COLO829 (cell line): ENCODE data around the gene MPPED1.

Source experiments
- DNase-seq: peaks from one replicate; pipeline ENCODE4 v3.0.0; 2012; ENCODE audit warnings: low spot score

The MPPED1 gene

DNA sequence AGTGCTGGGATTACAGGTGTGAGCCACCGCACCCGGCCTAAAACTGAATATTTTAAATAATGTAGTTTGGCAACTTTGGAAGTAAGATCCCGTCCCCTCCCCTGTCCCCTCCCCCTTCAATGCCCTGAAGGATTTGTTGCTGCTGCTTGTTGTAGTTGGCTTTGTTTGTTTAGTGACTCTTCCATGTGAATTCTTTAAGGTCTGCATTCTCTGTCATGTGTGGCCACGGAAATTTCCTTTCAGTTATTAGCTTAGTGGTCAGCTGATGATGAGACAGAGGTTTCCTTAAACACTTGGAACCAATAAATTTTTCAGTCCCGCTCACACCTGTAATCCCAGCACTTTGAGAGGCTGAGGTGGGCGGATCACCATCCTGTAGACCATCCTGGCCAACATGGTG, 109.9 kb downstream of the MPPED1 start:
- DNase-seq: no peak

DNA sequence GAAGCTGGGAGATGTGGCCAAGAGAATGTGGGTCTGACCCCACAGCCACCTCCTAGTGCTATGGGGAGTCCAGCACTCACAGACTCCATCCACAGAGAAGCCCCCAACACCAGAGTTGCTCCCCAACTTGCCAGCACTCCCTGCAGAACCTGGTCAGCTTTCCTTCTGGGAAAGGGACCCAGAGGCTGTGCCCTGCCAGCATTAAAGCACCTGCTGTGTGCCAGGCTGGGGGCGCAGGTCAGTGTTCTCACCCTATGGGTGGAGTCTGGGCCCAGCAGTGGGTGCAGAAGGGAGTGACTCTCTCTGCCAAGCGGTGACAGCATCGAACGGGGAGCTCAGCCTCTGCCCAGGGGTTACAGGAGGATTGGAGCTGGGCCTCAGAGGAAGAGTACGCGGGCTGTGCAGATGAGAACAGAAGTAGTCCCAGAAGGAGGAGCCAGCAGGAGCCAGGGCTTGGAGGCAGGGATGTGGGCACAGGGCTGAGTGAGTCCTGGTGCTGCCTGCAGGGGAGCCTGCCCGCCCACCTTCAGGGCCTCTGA, 114.4 kb downstream of the MPPED1 start:
- no peak for DNase-seq

DNA sequence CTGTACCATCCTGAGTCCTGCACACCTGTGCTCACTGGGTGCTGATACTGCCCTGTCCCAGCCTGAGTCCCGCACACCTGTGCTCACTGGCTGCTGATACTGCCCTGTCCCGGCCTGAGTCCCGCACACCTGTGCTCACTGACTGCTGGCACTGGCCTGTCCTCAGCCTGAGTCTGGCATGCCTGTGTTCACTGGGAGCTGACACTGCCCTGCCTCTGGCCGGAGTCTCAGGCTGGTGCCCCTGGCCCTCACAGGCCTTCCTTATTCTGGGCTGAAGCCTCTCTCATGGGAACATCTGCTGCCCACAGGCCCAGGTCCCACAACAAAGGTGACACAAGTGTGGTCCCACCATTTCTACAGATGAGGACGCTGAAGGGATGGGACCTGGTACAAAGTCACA, 115.1 kb downstream of the MPPED1 start:
- no peak for DNase-seq

DNA sequence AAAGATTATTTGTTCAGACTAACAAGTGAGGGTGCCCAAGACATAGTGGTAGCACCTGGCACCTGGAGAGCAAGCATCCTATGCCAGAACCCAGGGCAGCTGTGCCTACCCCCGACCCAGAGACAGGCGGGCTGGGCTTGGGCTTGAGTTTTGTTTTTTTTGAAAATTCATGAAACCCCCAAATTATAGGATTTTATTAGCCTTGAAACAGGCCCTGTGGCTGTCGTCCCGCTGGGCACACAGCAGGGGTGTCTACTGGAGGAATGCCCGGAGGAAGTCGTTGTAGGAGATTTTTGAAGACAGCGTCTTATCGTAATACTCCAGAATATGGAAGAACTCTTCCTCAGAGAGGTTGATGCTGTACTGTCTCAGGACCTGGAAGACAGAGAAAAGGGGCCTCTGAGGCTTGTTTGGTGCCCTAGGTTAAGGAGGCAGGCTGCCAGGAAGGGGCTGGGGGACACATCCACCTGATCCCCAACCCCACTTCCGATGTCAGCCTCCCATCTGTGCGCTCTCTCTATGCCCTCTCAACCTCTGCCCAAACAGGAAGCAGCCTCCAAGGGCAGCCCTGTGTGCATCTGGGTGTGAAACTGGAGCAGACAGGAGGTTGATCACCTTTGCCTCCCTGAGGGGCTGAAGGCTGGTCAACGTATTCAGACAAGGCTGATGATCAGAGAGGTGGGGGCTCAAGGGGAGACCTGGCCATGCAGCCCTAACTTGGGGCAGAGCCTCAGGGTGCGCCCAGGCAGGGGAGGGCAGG, 117.0 kb downstream of the MPPED1 start:
- DNase-seq: no peak

DNA sequence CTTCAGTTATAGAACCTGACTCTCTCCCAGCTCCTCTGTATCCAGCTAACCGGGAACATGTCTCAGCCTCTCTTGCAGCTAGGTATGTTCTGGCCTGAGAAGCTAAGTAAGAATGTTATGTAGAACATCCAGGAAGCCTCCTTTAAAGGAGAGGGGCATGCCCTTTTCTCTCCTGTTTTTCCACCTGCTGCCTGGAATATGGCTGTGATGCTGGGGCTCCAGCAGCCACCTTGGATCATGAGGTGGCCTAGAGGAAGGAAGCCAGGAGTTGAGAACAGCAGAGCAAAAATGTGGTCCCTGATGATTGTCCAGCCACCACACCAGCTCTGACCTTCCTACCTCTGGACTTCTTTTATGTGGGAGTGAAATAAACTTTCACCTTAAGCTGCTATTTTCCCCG, 117.6 kb downstream of the MPPED1 start:
- no peak for DNase-seq

DNA sequence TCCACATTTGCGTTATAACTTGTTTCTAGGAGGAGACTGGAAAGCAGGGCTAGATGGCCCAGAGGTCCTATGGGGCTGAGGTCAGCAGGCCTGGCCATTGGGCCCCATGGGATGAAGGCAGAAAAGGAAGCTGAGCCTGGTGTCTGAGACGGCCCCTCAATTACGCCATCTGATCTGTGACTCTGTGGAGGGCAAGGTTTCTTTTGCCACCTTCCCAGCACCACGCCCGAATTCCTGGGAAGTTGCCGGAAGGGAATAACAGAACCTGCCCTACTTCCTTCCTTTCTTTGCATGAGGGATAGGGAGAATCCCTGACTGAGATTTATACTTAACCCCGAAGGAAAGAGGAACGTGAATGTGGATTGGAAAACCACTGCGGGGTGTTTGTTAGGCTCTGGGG, 118.1 kb downstream of the MPPED1 start:
- no peak for DNase-seq

DNA sequence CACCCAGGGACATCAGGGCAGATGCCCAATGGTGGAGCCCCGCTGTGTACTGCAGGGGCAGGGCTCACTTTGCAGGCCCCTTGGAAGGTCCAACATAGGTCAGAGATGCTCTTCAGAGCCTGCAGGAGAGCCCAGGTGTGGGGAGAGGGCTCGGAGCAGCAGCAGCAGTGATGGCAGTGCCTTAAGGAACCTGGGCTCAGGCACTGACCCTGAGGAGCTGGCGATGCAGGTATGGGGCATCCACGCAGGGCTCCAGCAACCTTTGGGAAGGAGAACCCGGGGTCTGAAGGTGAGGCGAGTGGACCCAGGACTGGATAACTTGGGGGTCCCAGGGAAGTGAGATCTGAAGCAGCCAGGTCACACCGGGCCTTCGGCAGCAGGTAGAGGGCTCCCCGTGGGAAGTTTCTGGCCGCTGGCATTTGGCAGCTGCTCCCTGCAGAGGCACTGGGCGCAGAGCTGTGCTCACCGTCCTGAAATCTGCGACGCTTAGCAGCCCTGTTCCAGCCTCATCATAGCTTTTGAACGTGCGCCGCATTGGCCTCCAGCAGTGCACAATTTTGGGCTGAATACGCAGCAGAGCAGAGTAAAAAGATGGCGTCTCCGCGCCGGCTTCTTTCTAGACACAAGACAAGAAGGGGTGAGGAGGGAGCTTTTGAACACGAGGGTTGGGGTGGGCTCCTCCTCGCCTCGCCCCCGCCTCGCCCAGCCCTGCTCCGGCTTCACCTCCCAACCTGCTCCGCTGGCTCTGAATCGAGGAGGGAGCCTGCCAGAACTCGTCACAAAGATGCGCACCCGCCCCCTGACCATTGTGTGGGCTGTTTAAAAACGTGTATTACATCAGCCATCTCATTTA, 118.8 kb downstream of the MPPED1 start:
- DNase-seq: no peak

DNA sequence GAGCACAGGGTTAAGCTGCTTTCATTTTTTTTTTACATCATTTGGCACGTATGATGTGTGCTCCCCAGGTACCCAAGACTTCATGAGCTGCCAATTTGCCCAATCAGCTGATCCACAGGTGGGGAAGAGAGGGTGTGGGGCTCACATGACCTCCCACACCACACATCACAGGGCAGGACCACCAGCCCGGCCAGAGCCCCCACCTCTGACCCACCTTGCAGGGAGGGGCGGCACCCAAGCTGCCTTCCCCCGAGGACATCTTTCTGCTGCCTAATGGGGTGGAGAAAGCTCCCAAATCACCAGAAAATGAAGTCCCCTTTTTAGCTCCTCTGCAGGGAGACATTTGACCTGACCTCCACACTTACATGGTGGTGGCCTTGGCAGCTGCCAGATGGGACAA, 119.8 kb downstream of the MPPED1 start:
- DNase-seq: no peak

DNA sequence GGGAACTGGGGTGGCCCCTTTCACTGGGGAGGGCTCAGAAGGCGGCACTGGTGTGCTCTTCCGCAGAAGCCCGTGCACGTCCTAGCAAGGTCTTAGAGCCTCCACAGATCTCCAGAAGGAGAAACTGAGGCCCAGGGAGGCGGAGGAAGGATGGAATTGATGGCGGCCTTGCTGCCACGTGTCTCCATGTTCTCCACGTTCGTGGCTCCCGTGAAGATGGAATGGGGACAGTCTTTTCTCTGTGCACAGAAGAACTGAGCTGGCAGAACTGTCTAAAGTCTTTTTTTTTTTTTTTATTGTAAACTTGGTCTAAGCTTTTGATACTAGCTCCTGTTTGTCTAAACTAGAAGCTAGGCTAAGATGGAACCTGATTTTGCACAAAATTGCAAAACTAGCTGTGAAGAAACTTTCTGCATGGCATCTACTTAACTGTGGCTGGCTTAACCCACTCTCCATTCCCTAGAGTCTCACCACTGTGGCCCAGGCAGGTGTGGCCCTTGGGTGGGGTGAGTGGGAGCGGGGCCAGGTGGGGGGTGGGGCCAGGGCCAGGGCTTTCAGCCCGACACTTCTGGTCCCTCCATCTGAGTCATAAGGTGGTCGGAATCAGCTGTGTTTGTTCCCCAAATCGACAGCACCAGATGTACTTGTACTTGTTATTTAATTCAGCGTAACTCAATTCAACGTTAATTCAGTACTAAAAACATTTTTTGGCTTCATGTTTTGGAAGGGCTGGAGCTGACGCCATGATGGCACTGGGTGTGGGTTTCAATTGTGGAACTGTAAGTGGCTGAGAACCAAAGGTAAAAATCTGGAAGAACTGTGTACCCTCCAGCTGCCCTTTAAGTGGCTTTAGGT, 120.7 kb downstream of the MPPED1 start:
- DNase-seq: no peak

DNA sequence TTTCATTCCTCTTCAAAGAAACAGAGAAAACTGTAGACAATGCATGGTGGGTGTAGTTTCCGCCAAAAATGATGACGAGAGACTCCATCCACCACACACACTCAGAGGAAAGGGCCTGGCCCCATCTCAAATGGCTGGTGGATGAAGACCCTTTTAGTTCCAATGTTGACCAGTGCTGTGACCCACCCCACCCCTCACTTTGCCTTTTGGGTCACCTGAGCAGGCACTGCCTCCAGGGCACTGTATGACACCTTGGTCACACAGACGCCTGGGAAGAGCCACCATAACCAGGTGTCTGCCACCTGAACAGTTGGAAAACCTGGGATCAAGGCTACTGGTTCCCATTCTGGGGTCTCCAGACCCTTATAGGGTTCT, 121.3 kb downstream of the MPPED1 start:
- no peak for DNase-seq

DNA sequence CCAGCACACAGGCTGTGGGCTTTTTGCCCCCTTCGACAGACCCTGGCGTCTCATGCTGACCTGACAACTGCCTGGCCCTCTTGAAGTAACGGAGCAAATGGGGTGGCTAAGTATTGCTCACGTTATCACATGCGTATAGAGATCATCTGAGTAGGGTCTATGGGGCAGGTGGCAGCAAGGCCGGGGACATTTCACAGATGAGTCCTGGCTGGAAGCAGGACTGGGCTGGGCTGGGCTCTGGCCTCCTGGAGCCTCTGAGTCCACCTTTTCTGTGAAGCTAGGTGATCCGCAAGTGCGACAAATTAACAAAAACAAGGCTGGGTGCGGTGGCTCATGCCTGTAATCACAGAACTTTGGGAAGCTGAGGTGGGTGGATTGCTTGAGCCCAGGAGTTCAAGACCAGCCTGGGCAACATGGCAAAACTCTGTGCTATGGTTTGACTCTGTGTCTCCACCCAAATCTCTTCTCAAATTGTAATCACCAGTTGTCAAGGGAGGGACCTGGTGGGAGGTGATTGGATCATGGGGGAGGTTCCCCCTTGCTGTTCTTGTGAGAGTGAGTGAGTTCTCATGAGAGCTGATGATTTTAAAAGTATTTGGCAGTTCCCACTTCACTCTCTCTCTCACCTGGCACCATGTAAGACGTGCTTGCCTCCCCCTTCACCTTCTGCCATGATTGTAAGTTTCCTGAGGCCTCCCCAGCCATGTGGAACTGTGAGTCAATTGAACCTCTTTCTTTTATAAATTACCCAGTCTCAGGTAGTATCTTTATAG, 122.0 kb downstream of the MPPED1 start:
- DNase-seq: no peak

DNA sequence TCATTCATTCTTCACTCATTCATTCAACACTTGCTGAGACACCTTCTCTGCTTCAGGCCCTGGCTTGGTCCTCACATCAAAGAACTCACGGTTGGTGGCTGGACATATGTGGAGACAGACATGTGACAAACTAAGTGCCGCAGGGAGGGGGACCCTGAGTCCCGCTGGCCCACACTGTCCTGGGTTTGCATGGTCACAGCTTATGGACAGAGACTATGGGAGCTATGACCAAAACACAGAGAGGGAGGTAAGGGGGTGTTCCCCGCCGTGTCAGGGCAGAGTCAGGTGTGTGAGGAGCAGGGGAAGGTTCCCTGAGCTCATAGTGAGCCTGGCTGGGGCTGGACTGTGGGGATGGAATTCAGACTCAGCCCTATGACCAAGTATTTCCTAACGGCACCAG, 123.1 kb downstream of the MPPED1 start:
- no peak for DNase-seq

DNA sequence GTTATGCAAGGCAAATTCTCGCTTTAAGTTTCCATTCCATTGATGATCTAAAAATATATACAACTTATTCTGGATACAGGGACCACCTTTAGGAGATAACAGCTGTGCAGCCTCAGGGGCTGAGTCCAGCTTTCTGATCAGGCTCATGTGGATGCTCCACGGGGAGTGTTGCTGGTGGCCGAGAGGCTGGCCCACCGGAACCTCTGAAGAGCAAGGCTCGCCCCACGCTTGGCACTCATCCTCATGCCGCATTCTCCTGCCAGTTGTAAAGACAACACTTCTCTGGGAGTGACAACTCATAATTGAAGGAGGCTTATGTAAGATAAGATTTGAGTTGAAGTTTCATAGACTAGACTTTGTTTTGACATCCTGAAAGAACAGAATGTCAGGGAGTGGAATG, 123.5 kb downstream of the MPPED1 start:
- no peak for DNase-seq

DNA sequence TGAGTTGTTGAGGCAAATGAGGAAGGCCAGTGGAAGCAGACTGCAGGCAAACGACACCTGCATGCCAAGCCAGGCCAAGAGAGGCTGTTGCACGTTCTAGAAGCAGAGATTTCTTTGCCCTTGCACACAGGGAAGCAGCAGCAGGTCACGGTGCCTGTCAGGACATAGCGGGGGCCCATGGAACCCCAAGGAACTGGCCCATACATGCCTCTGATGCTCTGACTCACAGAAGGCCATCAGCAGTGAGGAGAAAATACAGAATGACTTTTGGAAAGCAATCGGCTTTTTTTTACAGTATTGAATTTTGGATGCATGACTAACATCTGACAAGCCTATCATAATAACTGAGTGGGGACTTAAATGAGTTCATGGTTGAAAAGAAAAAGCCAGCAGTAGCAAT, 123.9 kb downstream of the MPPED1 start:
- no peak for DNase-seq

DNA sequence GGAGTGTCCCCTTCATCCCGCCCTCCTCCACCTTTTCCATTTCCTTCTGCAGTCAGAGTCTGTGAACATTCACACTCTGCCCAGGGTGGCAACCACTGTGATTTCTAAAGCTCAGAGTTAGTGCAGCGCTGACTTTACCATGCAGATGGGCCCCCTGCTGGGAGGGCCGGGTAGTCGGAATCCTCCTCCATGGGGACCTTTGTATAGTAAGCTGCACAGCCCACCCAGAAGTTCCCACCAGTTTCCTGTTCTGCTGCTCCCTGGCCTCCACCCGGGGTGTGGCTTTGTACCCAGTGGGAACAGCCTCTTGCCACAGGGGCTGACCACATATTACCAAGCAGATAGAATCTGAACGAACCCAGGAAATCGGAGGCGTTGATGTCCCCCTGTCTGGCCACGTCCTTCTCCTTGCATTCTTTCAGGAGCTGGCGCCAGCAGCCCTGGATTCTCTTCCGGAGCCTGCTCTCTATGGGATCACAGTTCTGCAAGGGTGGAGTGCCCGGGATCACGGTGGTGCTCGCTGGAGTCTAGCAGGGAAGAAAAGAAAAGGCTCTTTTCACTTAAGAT, 125.3 kb downstream of the MPPED1 start:
- DNase-seq: no peak

DNA sequence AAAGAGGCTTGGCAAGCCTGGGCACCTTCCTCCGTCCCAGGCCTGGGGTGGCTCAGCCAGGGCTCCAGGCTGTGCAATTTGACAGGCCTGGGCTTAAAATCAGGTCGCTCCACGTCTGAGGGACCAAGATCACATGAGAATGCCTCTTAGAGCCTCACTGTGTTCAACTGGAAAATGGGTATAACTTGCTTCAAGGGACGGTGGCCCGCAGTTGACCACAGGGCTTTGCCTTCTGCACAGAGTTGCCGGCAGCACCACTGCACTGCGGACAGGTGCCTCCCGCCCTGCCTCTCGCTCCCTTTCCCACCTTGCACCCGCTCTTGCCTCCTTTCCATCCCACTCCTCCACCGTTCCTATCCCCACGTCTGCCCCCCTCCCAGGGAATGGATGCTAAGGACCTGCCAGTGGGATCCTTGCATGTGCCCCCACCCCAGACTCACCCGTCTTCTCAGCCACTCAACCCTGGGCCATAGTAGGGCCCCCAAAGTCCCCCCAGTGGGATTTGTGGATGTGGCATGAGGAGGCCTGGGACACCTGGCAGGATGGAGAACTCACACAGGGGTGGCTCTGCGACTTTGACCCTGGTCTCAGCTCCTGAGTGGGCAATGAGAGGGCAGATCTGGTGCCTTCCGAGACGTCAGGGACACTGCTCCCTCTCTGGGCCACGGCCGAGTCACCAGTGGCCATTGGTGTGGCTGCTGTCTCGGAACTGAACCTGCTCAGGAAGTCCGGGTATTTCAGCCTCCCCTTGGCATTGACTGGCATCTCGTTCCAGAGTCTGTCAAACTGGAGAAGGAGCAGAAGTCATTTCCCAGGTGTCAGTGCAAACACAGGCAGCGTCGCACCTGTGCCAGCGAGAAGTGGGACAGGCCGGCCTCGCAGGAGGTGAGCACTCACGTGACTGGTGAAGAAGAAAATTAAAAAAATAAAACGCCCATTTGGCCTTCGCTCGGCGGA, 128.0 kb downstream of the MPPED1 start:
- DNase-seq: no peak

DNA sequence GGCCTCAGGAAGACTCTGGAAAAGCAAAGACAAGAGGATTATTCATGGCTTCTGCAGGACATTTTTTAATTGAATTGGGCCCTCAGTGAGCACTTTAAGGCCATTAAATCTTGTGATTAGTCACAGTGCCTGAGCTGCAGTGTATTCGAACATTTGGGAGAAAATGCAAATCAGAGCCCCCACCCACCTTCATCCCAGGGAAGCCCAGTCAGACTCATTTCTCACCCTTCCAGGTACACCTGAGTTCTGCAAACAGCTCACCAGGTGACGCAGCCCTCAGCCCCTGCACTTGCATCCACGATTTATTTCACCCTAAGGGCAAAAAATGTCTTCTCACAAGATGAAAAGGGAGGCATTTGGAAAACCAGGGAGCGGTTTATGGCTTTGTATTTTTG, 128.7 kb downstream of the MPPED1 start:
- no peak for DNase-seq

DNA sequence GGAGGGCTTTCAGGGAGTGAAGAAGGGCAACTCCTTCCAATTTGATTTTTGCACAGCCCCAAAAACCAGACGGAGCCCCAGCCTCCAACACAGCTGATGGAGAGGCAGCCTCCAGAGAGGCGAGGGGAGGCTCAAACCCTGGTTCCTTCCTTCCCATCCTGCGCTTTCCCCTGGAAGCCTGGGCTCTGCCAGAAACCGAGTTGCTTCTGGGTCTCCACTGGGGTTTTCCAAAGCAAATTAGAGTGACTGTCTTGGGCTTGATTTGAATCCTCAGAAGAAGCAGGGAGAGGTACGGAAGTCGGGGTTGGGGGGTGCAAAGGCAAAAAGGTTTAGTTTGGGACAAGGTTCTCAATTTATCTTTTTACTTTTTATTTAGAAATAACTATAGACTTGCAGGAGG, 129.2 kb downstream of the MPPED1 start:
- no peak for DNase-seq

DNA sequence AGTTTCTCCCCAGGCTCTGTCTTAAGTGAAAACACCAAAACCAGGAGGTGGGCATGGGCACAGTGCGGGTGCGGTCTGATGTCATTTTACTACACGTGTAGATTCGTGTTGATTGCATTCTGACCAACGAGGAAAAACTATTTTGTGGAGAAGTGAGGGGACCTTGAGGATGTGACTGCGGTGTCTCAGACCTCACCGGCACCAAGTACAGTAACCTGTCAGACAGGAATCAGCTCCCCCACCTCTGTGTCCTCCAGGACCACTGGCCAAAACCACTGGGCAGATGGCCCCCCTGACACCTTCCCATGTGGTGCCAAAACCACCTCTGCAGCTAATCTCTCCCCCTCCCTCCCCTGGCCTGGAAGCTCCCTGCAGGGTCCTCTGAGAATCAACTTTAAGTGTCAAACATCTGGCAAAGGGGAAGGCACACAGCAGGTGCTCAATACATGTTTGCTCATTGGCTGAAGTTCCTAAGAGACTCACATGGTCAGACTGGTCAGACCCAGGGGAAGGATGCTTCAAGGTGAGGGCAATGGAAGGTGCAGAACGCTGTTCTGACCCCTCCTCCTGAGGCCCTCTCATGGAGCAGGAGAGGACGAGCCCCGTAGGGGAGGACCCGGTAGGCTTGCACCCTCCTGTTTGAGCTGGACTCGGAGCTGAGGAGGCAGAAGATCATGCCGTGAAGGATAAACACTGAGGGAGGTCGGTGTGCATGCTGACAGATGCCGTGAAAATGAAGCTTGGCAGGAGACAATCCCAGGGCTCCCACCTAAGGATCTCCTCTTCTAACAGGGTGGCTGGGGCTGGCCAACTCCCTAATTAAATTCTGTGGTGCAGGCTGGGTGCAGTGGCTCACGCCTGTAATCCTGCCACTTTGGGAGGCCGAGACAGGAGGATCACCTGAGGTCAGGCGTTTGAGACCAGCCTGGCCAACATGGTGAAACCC, 129.9 kb downstream of the MPPED1 start:
- DNase-seq: no peak
